ENCODE data around the gene VRK1.
"Not testable (repeated sequence)": the region's sequence is repeated elsewhere in the genome, so short reads cannot be mapped to it uniquely, and the experiment has no call there.

VRK1 gene, protein sequence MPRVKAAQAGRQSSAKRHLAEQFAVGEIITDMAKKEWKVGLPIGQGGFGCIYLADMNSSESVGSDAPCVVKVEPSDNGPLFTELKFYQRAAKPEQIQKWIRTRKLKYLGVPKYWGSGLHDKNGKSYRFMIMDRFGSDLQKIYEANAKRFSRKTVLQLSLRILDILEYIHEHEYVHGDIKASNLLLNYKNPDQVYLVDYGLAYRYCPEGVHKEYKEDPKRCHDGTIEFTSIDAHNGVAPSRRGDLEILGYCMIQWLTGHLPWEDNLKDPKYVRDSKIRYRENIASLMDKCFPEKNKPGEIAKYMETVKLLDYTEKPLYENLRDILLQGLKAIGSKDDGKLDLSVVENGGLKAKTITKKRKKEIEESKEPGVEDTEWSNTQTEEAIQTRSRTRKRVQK

DNA sequence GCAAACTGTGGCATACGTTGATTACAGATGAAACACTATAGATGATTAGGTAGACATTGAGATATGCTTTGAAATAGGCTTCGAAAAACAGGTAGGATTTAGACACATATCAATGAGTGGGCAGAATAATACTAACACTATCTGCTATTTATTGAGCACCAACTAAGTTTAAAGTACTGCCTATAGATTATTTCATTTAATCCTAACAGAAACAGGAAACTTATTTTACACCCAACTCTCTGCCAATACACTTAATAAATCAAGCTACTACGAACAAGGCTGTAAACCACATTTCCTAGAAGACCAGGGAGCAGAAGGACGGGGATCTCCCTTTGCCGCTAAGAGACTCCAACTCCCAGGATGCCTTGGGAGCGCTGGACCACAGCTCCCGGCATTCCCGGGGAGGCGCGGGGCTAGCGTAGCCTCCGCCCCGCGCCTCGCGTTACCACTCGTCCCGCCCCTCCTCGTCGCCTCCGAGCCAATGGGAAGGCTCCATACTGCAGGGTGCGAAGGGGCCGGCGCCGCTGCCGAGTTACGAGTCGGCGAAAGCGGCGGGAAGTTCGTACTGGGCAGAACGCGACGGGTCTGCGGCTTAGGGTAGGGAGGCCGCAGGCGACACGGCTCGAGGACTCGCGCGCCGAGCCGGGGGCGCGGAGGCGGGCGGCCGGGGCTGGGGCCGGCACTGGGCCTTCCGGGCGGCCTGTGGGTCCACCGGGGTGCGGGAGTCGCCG lies at the start of gene VRK1:
Gene VRK1 (plus strand): TSS at position 532 of the 731 bp plus-strand sequence. CDS start 36,090 bp downstream, outside the sequence.
- DNase-seq (ENCODE audit: low spot score) = peak; percentile 98

DNA sequence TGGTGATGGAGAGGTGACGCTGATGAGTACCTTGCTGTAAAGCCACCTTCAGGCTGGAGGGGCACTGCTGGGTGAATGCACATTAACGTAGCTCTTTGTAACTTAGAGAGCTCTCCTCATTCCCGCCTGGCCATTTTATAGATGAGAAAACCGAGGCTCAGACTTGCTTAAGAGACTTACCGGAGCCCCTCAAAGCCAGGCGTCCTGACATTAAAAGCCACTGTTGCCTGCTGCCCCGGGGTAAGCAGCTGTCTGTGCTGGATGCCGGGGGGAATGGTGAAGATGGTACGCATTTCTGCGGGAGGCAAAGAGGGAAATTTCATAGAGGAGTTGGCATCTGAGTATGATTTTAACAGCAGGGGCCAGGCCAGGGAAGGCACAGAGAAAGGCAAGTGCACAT lies 49.6 kb upstream of the VRK1 start:
- no peak for DNase-seq (ENCODE audit: low spot score)

DNA sequence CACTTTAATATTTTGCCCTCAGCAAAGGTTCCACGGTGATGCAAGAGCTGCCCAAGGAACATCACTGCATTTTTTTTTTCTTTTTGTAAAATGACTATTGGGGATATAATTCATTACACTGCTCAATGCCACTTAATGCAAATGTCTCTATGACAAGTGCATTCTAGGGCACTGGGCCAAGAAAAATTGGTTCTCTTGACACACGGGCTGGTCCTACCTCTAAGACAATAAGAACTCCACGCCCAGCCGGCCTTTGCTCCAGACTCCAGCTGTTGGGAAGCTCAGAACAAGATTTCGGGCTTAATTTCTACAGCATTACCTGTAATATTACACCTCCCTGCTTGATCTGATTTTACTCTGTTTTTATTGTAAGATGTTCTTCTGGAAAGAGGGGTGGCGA lies 48.8 kb upstream of the VRK1 start:
- DNase-seq (ENCODE audit: low spot score) = no peak

DNA sequence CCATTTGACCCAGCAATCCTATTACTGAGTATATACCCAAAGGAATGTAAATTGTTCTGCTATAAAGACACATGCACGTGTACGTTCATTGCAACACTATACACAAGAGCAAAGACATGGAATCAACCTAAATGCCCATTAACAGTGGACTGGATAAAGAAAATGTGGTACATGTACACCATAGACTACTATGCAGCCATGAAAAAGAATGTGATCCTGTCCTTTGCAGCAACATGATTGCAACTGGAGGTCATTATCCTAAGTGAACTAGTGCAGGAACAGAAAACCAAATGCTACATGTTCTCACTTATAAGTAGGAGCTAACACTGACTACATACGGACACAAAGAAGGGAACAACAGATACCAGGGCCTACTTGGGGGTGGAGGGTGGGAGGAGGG lies 45.7 kb upstream of the VRK1 start:
- DNase-seq (ENCODE audit: low spot score) = no peak

DNA sequence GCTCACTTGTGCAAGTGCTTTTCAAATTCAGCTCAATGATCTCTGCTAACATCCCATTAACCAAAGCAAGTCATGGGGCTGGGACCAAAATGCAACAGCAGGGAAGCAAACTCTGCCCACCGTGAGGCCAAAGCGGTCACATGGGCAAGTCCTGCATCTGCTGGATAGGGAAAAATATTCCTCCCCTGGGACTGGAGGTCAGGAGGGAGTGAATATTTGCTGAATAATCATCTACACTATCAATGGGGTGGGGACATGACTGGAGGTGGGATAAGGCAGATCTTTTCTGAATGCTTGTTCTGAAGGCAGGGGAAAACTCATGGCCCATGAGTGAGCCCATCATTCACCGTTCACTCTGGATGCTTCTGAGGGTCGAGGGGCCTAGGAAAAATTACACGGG lies 45.1 kb upstream of the VRK1 start:
- DNase-seq (ENCODE audit: low spot score) = no peak

DNA sequence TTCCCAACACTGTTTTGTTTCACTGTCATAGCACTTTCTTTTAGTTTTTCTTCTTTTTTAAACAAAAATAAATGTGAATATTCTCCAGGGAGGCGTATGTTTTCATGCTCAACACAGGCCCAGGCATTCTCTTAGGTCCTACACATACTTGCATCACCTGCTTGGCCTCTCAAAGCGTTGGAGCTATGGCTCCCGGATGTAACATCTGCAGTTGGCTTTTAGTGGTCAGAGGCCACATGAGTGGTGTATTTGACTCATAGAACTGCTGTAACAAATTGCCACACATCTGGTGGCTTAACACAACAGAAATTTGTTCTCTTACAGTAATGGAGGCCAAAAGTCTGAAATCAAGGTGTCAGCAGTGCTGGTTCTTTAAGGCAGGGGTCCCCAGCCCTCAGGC lies 44.6 kb upstream of the VRK1 start:
- no peak for DNase-seq (ENCODE audit: low spot score)

DNA sequence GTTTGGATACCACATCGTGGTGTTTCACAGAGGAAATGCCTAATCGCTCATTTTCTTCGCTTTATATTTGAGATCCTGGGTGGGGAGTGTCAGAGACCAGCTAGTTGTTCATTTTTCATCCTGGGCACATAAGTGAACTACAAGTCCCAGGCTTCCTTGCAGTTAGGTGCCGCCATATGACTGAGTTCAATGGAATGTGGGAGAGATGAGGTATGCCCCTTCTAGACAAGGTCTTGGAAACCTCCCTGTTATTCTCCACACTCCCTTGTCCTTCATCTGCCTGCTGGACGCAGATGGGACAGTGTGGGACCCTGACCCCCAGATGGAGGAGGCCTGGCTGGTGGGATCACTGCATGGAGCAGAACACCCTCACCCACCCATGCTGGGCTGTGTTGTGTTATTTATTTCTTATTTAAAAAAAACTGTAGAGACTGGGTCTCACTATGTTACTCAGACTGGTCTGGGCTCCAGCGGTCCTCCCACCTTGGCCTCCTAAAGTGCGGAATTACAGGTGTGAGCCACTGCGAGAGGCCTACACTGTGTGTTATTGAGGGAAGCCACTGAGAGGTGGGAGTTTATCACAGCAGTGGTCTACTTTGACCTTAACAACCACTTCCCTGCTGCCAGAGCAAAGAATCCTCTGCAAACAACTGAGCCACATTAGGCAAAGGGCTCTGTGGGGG lies 42.9 kb upstream of the VRK1 start:
- no peak for DNase-seq (ENCODE audit: low spot score)

DNA sequence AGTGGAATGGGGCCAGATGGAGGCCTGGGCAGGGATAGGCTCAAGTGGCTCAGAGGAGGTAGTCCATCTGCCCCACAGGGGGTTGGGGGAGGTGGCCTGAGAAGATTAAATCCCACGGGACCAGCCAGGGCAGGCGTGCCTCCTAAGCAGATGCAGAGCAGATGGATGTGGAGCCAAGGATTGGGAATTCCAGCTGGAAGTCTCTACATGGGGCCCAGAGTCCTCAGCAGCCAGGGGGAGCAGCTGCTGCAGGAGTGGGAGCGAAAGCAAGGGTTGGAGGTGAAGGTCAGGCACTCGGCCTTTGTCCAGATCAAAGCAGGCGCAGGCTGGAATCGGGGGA lies 42.4 kb upstream of the VRK1 start:
- no peak for DNase-seq (ENCODE audit: low spot score)

DNA sequence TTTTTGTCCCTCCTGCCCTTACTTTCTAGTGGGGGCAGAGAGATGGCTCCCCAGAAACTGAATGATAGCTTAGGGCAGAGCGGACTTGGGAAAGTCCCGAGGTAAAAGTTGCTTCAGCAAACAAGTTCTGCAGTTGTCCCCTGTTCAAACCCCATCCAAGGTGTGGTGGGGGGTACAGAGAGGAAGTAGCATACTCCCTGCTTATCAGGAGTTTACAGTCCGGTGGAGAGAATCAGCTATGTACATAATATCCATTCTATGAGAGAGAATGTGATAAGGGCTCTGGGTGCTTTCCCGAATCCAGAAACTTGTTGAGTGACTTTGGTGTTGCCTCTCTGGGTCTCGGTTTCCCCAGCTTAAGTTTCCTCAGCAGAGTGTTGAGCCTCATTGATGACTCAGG lies 40.4 kb upstream of the VRK1 start:
- DNase-seq (ENCODE audit: low spot score) = no peak

DNA sequence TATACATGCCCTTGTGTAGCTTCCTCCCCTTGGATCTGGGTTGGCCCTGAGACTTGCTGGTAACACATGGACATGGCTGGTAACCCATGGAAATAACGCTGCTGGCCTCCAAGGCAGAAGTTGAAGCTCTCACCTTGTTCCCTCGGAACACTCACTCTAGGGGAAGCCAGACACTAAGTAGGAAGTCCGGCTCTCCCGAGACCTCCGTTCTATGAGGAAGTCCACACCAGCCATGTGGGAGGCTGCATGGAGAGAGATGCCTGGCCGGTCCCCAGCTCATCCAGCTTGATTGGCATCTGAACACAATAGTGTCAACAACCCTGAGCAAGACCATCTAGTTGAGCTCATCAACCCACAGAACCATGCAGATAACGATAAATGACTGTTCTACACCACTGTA lies 39.7 kb upstream of the VRK1 start:
- no peak for DNase-seq (ENCODE audit: low spot score)

DNA sequence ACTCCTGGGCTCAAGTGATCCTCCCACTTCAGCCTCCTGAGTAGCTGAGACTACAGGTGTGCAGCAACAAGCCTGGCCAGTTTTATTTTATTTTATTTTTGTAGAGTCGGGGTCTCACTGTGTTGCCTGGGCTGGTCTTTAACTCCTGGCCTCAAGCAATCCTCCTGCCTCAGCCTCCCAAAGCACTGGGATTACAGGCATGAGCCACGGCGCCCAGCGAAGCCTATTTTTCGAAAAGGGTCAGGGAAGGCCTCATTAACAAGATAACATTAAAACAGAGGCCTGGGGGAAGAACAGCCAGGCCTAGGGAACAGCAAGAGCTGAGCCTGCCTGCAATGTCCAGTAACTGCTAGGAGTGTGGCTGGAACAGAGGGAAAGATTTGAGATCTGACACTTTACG lies 36.1 kb upstream of the VRK1 start:
- DNase-seq (ENCODE audit: low spot score) = no peak

DNA sequence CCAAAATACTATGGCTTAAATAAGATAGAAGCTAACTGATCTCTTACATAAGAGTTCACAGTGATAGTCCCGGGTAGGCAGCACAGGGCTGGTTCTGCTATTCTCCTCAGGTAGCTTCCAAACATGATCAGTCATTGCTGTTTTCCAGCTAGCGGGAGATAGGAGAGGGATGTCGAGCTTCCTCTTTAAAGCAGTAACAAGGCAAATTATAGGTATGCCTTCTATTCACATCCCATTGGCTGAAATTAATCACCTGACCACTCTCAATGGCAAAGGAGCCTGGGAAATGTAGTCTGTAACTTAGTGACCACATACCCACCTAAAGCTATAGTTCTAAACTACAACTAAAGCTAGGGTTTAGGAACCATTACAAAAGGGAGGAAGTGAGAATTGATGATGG lies 34.5 kb upstream of the VRK1 start:
- DNase-seq (ENCODE audit: low spot score) = peak; percentile 28

DNA sequence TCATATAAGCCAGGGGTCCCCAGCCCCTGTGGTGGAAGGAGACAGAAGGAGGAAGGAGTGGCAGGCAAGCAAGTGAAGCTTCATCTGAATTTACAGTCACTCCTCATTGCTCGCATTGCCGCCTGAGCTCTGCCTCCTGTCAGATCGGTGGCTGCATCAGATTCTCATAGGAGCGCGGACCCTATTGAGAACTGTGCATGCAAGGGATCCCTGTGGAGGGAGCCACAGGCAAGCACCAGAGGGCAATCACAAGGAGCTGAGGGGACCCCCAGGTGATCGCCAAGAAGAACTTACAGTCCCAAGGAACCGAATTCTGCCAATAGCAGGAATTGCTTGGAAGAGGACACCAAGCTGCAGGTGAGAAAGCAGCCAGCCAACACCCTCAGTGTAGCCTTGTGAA lies 33.2 kb upstream of the VRK1 start:
- no peak for DNase-seq (ENCODE audit: low spot score)

DNA sequence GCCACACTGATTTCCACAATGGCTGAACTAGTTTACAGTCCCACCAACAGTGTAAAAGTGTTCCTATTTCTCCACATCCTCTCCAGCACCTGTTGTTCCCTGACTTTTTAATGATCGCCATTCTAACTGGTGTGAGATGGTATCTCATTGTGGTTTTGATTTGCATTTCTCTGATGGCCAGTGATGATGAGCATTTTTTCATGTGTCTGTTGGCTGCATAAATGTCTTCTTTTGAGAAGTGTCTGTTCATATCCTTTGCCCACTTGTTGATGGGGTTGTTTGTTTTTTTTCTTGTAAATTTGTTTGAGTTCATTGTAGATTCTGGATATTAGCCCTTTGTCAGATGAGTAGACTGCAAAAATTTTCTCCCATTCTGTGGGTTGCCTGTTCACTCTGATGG lies 32.0 kb upstream of the VRK1 start:
- DNase-seq (ENCODE audit: low spot score) = not testable (repeated sequence)

DNA sequence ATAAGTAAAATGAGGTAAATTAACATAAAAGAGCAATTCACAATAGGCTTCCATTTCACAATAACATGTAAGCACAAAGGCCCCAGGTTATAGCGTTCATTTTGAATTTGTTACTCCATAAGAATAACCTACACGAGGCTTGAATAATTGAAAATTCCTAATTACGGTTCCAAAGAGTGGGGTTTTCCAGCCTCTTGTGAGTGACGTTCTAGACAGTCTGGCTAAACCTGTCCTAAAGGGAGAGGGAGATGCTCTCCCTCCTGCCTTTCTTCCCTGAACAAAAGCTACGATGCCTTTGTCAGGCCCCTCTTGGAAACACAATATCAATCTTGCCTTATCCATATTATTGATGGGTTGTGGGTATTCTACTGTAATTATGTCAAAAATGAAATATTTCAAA lies 24.3 kb upstream of the VRK1 start:
- no peak for DNase-seq (ENCODE audit: low spot score)

DNA sequence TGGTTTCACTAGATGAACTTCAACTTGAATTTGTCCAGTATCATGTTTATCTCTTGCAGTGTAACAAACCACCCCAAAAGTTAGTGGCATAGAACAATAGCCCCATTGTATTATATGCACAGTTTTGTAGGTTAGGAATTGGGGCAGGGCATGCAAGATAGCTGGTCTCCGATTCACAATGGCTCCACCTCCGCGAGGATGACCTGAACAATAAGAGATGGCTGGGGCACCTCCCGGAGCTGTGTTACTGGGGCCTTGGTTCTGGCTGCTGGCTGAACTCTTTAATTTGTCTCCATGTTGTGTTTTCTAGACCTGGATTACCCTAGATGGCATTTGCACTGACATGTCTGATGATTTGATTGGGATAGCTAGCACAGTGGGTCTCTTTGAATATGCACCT lies 20.4 kb upstream of the VRK1 start:
- no peak for DNase-seq (ENCODE audit: low spot score)

DNA sequence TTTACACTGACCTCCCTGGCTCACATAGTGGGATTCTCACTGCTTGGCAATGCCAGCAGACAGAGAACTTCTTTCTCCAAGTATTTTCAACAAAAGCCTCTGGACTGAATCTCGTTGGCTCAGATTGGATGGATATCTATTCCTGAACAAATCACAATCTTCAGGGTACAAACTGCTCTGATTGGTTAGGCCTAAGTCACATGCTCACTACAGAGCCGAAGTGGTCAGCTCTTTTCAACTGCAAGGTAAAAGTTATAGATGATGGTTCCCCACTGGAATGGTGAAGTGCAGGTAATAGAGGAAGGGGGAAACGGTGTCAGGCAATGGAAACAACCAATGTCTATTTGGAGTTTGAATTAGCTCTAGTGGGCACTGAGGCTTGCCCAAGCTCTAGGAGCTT lies 16.7 kb upstream of the VRK1 start:
- DNase-seq (ENCODE audit: low spot score) = no peak

DNA sequence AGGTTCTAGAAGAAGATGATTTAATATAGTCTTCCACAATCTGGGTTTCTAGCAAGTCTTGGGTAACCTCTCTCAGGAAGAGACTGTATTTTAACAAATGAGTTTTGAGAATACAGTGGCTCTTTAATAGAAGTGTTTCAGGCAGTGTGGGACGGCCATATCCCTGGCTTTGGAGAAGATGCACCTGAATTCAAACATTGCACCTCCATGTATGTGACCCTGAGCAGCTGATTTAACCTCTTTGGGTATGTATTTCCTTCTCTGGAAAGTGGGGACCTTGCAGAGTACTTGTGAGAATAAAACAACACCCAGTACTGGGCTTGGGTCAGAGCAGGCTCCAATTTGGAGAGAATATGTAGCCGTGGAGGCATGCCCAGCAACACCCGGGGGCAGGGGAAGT lies 15.8 kb upstream of the VRK1 start:
- no peak for DNase-seq (ENCODE audit: low spot score)

DNA sequence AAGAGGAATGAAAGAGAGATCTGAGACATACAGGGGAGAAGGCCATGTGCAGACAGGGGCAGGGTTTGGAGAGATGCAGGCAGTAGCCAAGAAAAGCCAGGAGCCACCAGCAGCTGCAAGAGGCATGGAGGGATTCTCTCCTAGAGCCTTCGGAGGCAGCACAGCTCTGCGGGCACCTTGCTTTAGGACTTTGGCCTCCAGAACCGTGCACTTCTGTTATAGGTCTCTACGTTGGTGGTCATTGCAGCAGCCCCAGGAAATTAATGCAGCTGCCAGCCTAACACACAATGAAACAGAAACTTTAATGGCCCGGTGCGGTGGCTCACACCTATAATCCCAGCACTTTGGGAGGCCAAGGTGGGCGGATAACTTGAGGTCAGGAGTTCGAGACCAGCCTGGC lies 14.7 kb upstream of the VRK1 start:
- DNase-seq (ENCODE audit: low spot score) = no peak

DNA sequence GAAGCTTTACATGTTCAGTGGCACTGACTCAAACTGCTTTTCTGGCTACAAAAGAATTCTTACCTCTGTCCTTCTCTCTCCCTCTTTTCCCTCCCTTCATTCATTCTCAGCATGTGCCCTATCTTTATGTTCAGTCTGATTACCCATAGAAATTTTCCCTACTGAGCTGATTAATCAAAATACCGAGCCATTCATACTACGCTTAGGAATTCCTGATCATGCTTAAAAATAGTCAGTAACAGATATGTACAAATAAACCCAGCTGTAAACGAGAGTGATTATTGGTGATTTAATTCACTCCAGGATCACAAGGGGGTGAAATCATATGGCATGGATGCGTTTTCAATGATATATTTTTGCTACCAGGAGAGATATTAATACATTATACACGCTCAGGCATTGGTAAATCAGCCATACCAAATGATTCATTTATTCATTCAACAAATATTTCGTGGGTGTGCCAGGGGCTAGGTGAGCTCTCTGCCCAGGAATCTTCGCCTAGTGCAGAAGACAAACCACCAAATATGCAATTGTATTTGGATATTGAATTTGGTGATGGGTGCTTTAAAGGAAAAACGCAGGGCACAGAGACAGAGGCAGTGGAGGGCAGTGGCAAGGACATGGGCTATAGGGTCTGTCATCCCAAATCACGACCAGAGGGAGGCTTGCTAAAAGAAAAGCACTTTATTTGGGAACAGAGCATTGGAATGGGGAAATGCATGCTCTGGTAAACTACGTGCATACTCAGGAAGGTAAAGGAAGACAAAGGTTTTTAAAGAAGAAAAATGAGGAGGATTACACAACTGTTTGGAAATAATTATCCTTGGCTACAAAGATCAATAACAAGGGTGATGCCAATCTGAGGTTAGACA lies 13.9 kb upstream of the VRK1 start:
- DNase-seq (ENCODE audit: low spot score) = no peak

DNA sequence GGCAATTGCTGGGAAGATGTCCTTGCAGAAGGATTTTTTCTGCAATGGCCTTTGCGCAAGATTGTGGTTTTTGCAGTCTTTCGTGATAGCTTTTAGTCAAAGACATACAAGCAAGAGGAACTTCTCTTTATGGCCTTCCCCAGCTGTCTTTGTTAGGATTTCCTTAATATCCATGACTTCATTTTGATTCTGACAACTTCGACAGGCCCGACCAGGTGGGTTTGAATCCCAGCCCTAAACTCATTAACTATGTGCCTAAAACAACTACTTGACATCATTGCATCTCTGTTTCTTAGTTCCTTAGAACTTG lies 13.3 kb upstream of the VRK1 start:
- DNase-seq (ENCODE audit: low spot score) = no peak

DNA sequence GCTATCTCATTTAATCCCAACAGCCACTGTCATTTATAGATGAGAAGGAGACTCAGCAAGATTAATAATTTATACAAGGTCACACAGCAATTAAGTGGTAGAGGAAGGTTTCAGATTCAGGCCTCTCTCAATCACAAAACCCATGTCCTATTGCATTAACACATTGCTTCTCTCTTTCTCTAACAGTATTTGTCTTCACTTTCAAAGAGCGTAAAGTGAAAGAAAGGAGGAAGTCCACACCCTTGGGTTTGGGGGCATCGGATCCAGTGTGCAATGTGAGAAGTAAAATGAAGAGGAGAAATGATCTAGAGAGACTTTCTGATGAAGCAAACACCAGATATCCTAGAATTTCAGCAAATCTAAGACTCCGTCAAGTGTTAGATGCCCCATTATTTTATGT lies 7.0 kb upstream of the VRK1 start:
- no peak for DNase-seq (ENCODE audit: low spot score)

DNA sequence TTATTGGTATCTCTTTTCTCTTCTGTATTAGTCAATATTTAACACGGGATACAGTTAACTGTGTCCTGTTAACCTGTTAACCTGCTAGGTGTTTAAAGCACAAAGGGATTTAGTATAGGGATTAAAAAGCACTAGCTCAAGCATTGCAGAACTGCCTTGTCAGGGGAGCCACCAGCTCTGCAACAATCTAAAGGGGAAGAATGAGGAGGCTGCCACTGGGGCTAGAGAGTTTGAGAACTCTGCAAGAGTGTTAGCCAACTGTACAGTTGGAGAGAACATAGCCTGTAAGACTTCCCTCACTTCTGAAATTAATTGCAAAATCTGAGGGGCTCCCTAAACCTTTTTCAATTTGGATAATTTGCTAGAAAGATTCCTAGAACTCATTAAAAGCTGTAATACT lies 6.5 kb upstream of the VRK1 start:
- no peak for DNase-seq (ENCODE audit: low spot score)
